ENCODE measurements around the gene CCDC201.

DNA sequence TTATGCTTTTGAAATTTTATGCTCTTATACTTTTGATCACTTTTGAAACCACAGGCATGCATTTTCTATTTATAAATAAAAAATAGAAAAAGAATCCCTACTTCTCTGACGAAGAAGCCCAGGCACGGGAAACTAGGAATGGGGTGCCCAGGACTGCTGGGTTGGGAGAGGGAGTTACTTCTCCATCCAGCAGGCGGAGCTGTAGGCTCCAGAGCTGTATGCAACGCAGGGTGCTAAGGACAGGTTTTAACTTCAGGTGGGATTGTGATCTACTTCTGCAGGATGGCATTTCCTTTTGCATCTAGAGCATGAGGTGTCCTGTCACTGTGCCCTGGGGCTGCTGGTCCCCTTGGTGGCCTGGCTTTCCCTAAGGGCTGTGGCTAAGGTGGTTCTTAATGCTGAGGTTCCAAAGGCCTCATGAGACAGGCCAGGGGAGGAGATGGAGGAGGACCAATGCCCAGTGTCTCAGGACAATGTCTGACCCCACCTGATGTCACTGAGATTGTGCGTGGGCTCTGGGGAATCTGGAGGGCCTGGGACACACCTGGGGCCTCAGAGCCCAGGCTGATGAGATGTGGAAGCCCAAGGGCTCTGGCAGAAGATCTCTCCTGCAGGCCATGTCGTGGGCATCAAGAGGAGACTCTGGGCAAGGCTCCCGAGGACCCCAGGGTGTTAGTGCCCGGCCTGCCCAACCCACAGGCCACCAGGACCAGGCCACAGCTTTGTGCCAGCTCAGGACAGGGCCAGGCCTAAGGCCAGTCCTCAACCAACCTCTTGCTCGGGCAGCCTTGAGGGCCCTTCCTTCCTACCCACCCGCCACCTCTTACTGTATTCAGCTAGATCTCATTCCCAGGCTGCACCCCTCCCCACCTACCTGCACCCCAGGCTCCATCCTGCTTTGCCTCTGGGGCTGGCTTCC is 507 bp downstream of the CCDC201 start:
- TF ChIP-seq POLR2AphosphoS5 (IDR thresholded peaks at IDR 0.05; ENCODE audit: low read depth) = no peak
- TF ChIP-seq, protein P1, sequence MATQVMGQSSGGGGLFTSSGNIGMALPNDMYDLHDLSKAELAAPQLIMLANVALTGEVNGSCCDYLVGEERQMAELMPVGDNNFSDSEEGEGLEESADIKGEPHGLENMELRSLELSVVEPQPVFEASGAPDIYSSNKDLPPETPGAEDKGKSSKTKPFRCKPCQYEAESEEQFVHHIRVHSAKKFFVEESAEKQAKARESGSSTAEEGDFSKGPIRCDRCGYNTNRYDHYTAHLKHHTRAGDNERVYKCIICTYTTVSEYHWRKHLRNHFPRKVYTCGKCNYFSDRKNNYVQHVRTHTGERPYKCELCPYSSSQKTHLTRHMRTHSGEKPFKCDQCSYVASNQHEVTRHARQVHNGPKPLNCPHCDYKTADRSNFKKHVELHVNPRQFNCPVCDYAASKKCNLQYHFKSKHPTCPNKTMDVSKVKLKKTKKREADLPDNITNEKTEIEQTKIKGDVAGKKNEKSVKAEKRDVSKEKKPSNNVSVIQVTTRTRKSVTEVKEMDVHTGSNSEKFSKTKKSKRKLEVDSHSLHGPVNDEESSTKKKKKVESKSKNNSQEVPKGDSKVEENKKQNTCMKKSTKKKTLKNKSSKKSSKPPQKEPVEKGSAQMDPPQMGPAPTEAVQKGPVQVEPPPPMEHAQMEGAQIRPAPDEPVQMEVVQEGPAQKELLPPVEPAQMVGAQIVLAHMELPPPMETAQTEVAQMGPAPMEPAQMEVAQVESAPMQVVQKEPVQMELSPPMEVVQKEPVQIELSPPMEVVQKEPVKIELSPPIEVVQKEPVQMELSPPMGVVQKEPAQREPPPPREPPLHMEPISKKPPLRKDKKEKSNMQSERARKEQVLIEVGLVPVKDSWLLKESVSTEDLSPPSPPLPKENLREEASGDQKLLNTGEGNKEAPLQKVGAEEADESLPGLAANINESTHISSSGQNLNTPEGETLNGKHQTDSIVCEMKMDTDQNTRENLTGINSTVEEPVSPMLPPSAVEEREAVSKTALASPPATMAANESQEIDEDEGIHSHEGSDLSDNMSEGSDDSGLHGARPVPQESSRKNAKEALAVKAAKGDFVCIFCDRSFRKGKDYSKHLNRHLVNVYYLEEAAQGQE (IDR thresholded peaks at IDR 0.05; ENCODE audit: insufficient replicate concordance, low read depth) = no peak
- TF ChIP-seq, protein P2, sequence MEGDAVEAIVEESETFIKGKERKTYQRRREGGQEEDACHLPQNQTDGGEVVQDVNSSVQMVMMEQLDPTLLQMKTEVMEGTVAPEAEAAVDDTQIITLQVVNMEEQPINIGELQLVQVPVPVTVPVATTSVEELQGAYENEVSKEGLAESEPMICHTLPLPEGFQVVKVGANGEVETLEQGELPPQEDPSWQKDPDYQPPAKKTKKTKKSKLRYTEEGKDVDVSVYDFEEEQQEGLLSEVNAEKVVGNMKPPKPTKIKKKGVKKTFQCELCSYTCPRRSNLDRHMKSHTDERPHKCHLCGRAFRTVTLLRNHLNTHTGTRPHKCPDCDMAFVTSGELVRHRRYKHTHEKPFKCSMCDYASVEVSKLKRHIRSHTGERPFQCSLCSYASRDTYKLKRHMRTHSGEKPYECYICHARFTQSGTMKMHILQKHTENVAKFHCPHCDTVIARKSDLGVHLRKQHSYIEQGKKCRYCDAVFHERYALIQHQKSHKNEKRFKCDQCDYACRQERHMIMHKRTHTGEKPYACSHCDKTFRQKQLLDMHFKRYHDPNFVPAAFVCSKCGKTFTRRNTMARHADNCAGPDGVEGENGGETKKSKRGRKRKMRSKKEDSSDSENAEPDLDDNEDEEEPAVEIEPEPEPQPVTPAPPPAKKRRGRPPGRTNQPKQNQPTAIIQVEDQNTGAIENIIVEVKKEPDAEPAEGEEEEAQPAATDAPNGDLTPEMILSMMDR (IDR thresholded peaks at IDR 0.05; ENCODE audit: insufficient read depth, low read length) = peak; percentile 44
